Uterus (tissue), 2 donors: ENCODE data around the gene UGT1A8.

Experiments used
- POLR2A ChIP-seq, 2 donors: fragments of 450-650 bp; IDR thresholded peaks; one replicate each; pipeline ENCODE4 v1.6.1; 2016; ENCODE audit warnings: antibody characterized with exemption in 2 of 2, mild to moderate bottlenecking in 1 of 2, moderate library complexity in 1 of 2
- TF ChIP-seq, protein P1 (sequence below), 4 experiments: fragments of 200-600 bp in 2 of 4; fragments of 450-650 bp in 2 of 4; sonication (generic) in 2 of 4; IDR thresholded peaks; one replicate each; pipeline ENCODE4 v1.5.1; 2016 to 2019; ENCODE audit warnings: antibody characterized with exemption in 4 of 4, mild to moderate bottlenecking in 2 of 4, moderate library complexity in 1 of 4

DNA sequence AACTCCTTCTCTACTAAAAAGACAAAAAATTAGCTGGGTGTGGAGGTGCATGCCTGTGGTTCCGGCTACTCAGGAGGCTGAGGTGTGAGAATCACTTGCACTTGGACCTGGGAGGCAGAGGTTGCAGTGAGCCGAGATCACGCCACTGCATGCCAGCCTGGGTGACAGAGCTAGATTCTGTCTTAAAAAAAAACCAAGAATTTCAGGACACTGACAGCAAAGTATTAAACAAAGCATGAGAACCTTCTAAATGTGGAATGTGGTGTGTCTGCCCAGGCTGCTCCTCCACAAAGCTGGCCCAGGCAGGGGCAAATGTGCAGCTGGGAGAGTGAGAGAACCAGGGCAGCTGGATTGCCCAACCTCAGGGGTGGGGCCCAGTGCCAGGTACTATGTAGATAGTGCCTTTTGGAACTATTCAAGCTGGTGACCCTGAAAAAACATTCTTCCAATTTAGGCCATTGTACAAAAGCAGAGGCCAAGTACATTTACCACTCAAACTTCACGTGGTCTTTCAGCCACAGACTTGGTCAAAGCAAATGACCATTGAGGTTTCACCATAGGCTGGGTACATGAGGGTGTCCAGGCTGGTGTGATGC lies 88.6 kb downstream of the UGT1A8 start:
- TF ChIP-seq, protein P1, sequence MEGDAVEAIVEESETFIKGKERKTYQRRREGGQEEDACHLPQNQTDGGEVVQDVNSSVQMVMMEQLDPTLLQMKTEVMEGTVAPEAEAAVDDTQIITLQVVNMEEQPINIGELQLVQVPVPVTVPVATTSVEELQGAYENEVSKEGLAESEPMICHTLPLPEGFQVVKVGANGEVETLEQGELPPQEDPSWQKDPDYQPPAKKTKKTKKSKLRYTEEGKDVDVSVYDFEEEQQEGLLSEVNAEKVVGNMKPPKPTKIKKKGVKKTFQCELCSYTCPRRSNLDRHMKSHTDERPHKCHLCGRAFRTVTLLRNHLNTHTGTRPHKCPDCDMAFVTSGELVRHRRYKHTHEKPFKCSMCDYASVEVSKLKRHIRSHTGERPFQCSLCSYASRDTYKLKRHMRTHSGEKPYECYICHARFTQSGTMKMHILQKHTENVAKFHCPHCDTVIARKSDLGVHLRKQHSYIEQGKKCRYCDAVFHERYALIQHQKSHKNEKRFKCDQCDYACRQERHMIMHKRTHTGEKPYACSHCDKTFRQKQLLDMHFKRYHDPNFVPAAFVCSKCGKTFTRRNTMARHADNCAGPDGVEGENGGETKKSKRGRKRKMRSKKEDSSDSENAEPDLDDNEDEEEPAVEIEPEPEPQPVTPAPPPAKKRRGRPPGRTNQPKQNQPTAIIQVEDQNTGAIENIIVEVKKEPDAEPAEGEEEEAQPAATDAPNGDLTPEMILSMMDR (IDR thresholded peaks at IDR 0.05): no peak
- no peak for TF ChIP-seq POLR2A (IDR thresholded peaks at IDR 0.05)
